Activated CD8-positive, alpha-beta T cell treated with anti-CD3 and anti-CD28 coated beads for 36 hours (primary cell): ENCODE results near the gene RTL1. TPM values are rescaled to one million over a fixed set of nuclear protein-coding genes. Genes with fewer than 3 reads are reported as not detected.

ENCODE experiments used
- ATAC-seq: fragments of 200-7000 bp; cut with Tn5 transposase; one replicate; pipeline ENCODE4 v1.10.0; 2021; ENCODE audit warnings: mild to moderate bottlenecking, moderate library complexity
- CTCF ChIA-PET: fragments of 350-600 bp; sonication (Branson Sonifier 250); formaldehyde crosslinking; loops from one replicate; lab custom pipeline; 2021; ENCODE audit warnings: antibody characterized with exemption; lab: Charles Lee
- POLR2A ChIA-PET: fragments of 350-600 bp; sonication (Branson Sonifier 250); formaldehyde crosslinking; loops from one replicate; lab custom pipeline; 2021; ENCODE audit warnings: antibody characterized with exemption; lab: Charles Lee
- DNase-seq: peaks from one replicate; pipeline ENCODE4 v3.0.0-alpha.2; 2020
- H3K27ac Mint-ChIP-seq: one replicate; pipeline ENCODE4 v1.8.0; 2021; ENCODE audit warnings: mild to moderate bottlenecking, mixed read lengths
- H3K27me3 Mint-ChIP-seq: one replicate; pipeline ENCODE4 v1.8.0; 2021; ENCODE audit warnings: mixed read lengths
- H3K36me3 Mint-ChIP-seq: one replicate; pipeline ENCODE4 v1.8.0; 2021; ENCODE audit warnings: low read depth, mixed read lengths
- H3K4me1 Mint-ChIP-seq: one replicate; pipeline ENCODE4 v1.8.0; 2021; ENCODE audit warnings: low read depth, mixed read lengths
- H3K4me3 Mint-ChIP-seq: one replicate; pipeline ENCODE4 v1.8.0; 2021; ENCODE audit warnings: mild to moderate bottlenecking, moderate library complexity, mixed read lengths
- H3K9me3 Mint-ChIP-seq: one replicate; pipeline ENCODE4 v1.8.0; 2021; ENCODE audit warnings: mixed read lengths
- intact Hi-C: fragments of 100-400 bp; cut with micrococcal nuclease; formaldehyde crosslinking; loops from one replicate; pipeline ENCODE4 v1.10.0; 2022
- total RNA-seq, 2 experiments: library from RNA; stranded (reverse); gene quantifications; one replicate each; pipeline ENCODE4 v1.2.3, GENCODE V29; 2021
- TF ChIP-seq, protein P1 (sequence below): fragments of 200-600 bp; IDR thresholded peaks from one replicate; pipeline ENCODE4 v1.8.0; 2022; ENCODE audit warnings: antibody characterized with exemption, mild to moderate bottlenecking

The RTL1 gene
- total RNA-seq, 2 experiments from 2014 or later: not detected

DNA sequence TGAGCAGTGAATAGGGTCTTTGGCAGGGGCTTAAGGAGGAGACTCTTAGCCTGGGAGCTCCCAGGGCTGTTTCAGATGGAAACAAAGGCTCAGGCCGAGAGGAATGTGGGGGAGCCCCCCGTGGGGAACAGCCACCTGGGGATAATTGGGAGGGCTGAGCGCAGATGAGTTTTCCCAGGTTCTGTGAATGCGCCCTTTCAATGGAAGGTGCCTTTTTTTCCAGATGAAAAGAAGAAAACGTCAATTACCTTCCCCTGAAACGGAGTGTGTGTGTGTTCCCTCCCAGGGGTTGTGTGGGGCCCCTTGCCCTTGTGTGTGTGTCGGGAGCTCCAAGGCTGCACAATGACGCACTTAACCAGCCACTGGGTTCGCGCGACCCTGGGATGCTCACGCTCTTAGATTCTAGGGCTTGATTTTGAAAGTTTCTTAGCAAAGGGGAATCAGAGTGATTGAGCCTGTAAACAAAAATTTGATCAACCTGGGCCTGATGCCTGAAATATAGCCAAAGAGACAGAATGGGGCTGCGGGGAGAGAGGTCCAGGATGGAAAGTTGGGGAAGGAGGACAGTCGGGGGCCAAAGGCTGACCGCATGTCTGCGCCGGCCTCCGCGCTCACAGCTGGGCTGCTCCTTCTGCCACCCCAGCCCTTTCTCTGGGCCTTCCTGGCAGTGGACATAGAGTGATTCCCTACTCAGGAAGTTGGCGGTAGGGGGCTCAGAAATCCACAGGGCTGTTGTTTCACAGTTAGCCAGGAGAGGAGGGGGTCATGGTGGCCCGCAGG, 63.0 kb downstream of the RTL1 start:
- Mint-ChIP-seq H3K36me3 (no peaks in the 10 kb centered on the region), H3K27me3 (no peaks in the 10 kb centered on the region), H3K27ac (no peak overlapping the region), H3K4me3 (no peak overlapping the region), H3K4me1 (peaks cover 13% of the 10 kb centered on the region), H3K9me3 (no peaks in the 10 kb centered on the region)
- CTCF ChIA-PET: no interaction called here
- DNase-seq (no peak), ATAC-seq (no peak)
- intact Hi-C loops: no loop called here
- TF ChIP-seq, protein P1, sequence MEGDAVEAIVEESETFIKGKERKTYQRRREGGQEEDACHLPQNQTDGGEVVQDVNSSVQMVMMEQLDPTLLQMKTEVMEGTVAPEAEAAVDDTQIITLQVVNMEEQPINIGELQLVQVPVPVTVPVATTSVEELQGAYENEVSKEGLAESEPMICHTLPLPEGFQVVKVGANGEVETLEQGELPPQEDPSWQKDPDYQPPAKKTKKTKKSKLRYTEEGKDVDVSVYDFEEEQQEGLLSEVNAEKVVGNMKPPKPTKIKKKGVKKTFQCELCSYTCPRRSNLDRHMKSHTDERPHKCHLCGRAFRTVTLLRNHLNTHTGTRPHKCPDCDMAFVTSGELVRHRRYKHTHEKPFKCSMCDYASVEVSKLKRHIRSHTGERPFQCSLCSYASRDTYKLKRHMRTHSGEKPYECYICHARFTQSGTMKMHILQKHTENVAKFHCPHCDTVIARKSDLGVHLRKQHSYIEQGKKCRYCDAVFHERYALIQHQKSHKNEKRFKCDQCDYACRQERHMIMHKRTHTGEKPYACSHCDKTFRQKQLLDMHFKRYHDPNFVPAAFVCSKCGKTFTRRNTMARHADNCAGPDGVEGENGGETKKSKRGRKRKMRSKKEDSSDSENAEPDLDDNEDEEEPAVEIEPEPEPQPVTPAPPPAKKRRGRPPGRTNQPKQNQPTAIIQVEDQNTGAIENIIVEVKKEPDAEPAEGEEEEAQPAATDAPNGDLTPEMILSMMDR: no peak
- POLR2A ChIA-PET: no interaction called here

- intact Hi-C loops: no loop called here
- Mint-ChIP-seq H3K36me3 (no peaks in the 10 kb centered on the region), H3K4me1 (peaks cover 13% of the 10 kb centered on the region), H3K27ac (no peak overlapping the region), H3K4me3 (no peak overlapping the region), H3K9me3 (no peaks in the 10 kb centered on the region), H3K27me3 (no peaks in the 10 kb centered on the region)
- ATAC-seq: no peak
- ChIA-PET POLR2A (no interaction called here), CTCF (no interaction called here)
- no peak for DNase-seq
- TF ChIP-seq, protein P1: no peak
Measured at GRCh38 chr14:100839681-100840111, 63.8 kb downstream of the RTL1 start.

GRCh38 chr14:100839315-100839585, 64.3 kb downstream of the RTL1 start:
- CTCF ChIA-PET: interaction anchor here (0.8 kb wide), 1 partner anchor 61 kb away, joined by 3 read pairs; no protein-coding TSS in a partner anchor
- POLR2A ChIA-PET: no interaction called here
- H3K9me3 Mint-ChIP-seq: no peaks in the 10 kb centered on the region
- no peak overlapping the region for H3K4me3 Mint-ChIP-seq
- no peak overlapping the region for H3K27ac Mint-ChIP-seq
- H3K36me3 Mint-ChIP-seq: no peaks in the 10 kb centered on the region
- H3K4me1 Mint-ChIP-seq: peaks cover 10% of the 10 kb centered on the region
- DNase-seq: no peak
- intact Hi-C loops: no loop called here
- H3K27me3 Mint-ChIP-seq: no peaks in the 10 kb centered on the region
- no peak for ATAC-seq
- TF ChIP-seq, protein P1: no peak

DNA sequence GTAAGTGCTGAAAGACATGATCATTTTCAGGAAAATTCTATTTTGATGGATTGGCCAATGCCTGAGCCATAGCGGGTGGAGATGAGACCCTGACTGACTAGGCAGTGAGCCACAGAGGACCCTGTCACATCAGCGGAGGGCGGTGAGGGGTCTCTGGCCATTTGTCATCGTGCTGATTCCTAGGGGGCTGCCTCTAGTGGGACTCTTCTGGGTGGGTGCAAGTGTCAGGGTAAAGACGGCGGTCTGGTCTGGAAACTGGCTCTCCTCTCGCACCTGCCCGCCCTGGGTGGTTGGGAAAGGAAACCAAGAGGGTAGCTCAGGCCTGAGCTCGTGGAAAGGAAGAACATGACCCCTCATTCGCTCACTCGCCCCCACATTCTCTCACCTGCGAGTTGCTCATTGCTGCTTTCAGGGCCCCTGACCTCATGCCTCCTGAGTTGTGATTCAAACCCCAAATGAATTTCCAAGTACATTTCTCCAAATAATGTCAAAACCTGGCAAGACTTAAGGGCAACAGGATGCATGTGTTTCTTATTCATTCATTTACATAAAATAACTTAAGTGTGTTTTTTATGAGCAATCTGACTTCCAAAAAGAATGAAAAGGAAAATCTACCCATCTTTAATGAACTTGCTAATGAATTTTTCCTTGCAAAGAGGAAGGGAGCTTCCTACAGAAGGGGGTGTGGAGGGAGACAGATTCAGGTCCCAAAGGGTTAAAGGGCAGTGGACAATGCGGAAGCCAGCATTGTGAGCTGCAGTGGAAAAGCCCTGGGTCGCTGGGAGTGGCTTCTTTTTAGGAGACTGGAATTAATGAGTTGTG, 64.8 kb downstream of the RTL1 start:
- Mint-ChIP-seq H3K4me3 (no peak overlapping the region), H3K27me3 (no peaks in the 10 kb centered on the region)
- POLR2A ChIA-PET: no interaction called here

More for the DNA sequence above, 64.8 kb downstream of the RTL1 start:
- ATAC-seq: peak; percentile 45
- TF ChIP-seq, protein P1: no peak
- no peak overlapping the region for H3K27ac Mint-ChIP-seq
- no peaks in the 10 kb centered on the region for H3K9me3 Mint-ChIP-seq
- CTCF ChIA-PET: interaction anchor here (0.8 kb wide), 1 partner anchor 62 kb away, joined by 3 read pairs; no protein-coding TSS in a partner anchor
- H3K4me1 Mint-ChIP-seq: peaks cover 7% of the 10 kb centered on the region
- DNase-seq: peak; percentile 45
- intact Hi-C loops: no loop called here
- H3K36me3 Mint-ChIP-seq: no peaks in the 10 kb centered on the region
